Gastroesophageal sphincter (tissue), 3 donors: Measurements from ENCODE around the gene FARS2.

Experiments used
- CTCF ChIP-seq, 4 experiments: fragments of 200-600 bp in 2 of 4; fragments of 450-650 bp in 2 of 4; sonication (generic) in 1 of 4; IDR thresholded peaks; one replicate each; pipeline ENCODE4 v1.5.1; 2017 to 2019; ENCODE audit warnings: antibody characterized with exemption in 4 of 4, mild to moderate bottlenecking in 2 of 4, moderate library complexity in 2 of 4
- POLR2A ChIP-seq, 2 donors: fragments of 450-650 bp; IDR thresholded peaks; one replicate each; pipeline ENCODE4 v1.6.1; 2017; ENCODE audit warnings: antibody characterized with exemption in 2 of 2, mild to moderate bottlenecking in 2 of 2, moderate library complexity in 1 of 2

GRCh38 chr6:5512422-5512821 is 251.1 kb downstream of the FARS2 start:
- no peak for TF ChIP-seq CTCF (IDR thresholded peaks at IDR 0.05)
- TF ChIP-seq POLR2A (IDR thresholded peaks at IDR 0.05) = no peak
